Adrenal gland (tissue), 12 donors: ENCODE data around the gene ASTL. TPM values are rescaled to one million over a fixed set of nuclear protein-coding genes. Genes with fewer than 3 reads are reported as not detected.
"Not testable (repeated sequence)": the region's sequence is repeated elsewhere in the genome, so short reads cannot be mapped to it uniquely, and the experiment has no call there.

ENCODE experiments used
- DNase-seq, 7 donors: peaks; one replicate each; pipeline ENCODE4 v3.0.0-alpha.2; 2019 to 2020
- H3K27ac ChIP-seq, 5 donors: fragments of 200-600 bp; sonication (generic) in 4 of 5; 1 replicate in 3 of 5; 2 replicates in 2 of 5; pipeline versions ENCODE4 v1.5.1 to v1.8.0; 2016 to 2020; ENCODE audit warnings: mild to moderate bottlenecking in 1 of 5
- H3K27me3 ChIP-seq: fragments of 200-600 bp; 2 replicates; pipeline ENCODE4 v1.8.0; 2021
- H3K36me3 ChIP-seq, 2 donors: fragments of 200-600 bp; replicated peaks in 1 of 2; 1 replicate in 1 of 2; 2 replicates in 1 of 2; pipeline versions ENCODE4 v1.5.1 to v1.8.0; 2018 to 2022
- H3K4me1 ChIP-seq, 2 donors: fragments of 200-600 bp; replicated peaks in 1 of 2; 1 replicate in 1 of 2; 2 replicates in 1 of 2; pipeline versions ENCODE4 v1.5.1 to v1.8.0; 2018 to 2021
- H3K4me3 ChIP-seq, 4 donors: fragments of 200-600 bp; sonication (generic) in 3 of 4; one replicate each; pipeline ENCODE4 v1.5.1; 2016 to 2018
- H3K9me3 ChIP-seq, 3 donors: fragments of 200-600 bp; sonication (generic) in 1 of 3; replicated peaks in 1 of 3; 1 replicate in 2 of 3; 2 replicates in 1 of 3; pipeline versions ENCODE4 v1.5.1 to v1.8.0; 2016 to 2021
- POLR2A ChIP-seq, 2 donors: fragments of 450-650 bp; IDR thresholded peaks; one replicate each; pipeline ENCODE4 v1.6.1; 2017; ENCODE audit warnings: antibody characterized with exemption in 2 of 2, mild to moderate bottlenecking in 2 of 2, moderate library complexity in 1 of 2
- WGBS, 4 donors: extraction: QIAGEN DNeasy Blood & Tissue Kit in 2 of 4; methylation state at CpG; one replicate each; pipeline versions ENCODE4 v1.1.5 to v1.1.7; 2013 to 2017; 5-methylcytosine and 5-hydroxymethylcytosine counted together
- intact Hi-C, 2 donors: fragments of 100-400 bp; cut with DNase I; formaldehyde crosslinking; loops; one replicate each; pipeline versions ENCODE4 v1.14.1 to v1.15.0; 2022 to 2023
- polyA plus RNA-seq, 3 donors: library from polyadenylated mRNA; stranded (reverse); fragments of 200-250 nt in 2 of 3; fragments of 350-450 nt in 1 of 3; fragmentation: Illumina TruSeq in 1 of 3; extraction: RNeasy Lipid Tissue Mini Kit (QIAGEN cat#74804) in 1 of 3; gene quantifications; one replicate each; pipeline ENCODE4 v1.2.3, GENCODE V29; 2013 to 2014
- total RNA-seq, 9 donors: library from RNA; depleted of rRNA in 4 of 9; stranded (reverse); fragments of >200 nt in 4 of 9; fragments of 120-200 nt in 1 of 9; fragmentation: NEBNext Ultra II Directional in 1 of 9; extraction: Animal tissue kit (Norgen Biotek cat#: 25700) in 1 of 9; gene quantifications; one replicate each; pipeline versions ENCODE4 v1.1.0 to v1.2.4, GENCODE V29; 2013 to 2023
- TF ChIP-seq, protein P1 (sequence below), 6 experiments: fragments of 450-650 bp in 4 of 6; fragments of 200-600 bp in 2 of 6; sonication (generic) in 1 of 6; IDR thresholded peaks; 1 replicate in 5 of 6; 2 replicates in 1 of 6; pipeline versions ENCODE4 v1.5.1 to v1.8.0; 2016 to 2021; ENCODE audit warnings: antibody characterized with exemption in 6 of 6, mild to moderate bottlenecking in 2 of 6, moderate library complexity in 1 of 6
- donor health status: healthy with polysubstance abuse.
- donor health status: Bipolar disorder and iron deficiency.
- donor health status: DM: yes; HTN: yes; CAD: no.
- donor health status: DM: no; HTN: no; CAD: no.
- donor health status: DM: no; HTN: no; CAD: no.
- donor health status: DM: yes; HTN: yes; CAD: no.

Gene ASTL
- total and polyA plus RNA-seq, 12 donors = not detected

GRCh38 chr2:96143231-96143847 lies 5.0 kb upstream of the ASTL start:
- DNase-seq = peak in 1 of 7 donors; percentile 4
- intact Hi-C loops = loop anchor here in 1 of 2 donors (10.0 kb wide), 1 partner anchor 121 kb away; the partner anchor contains the start of genes CIAO1 and TMEM127
- Histone ChIP-seq H3K27me3 (no peaks in the 10 kb centered on the region), H3K27ac (no peak overlapping the region), H3K4me1 (peaks cover 16 to 27% of the 10 kb centered on the region in 2 donors), H3K9me3 (no peaks in the 10 kb centered on the region), H3K36me3 (no peaks in the 10 kb centered on the region), H3K4me3 (no peak overlapping the region)
- TF ChIP-seq, protein P1, sequence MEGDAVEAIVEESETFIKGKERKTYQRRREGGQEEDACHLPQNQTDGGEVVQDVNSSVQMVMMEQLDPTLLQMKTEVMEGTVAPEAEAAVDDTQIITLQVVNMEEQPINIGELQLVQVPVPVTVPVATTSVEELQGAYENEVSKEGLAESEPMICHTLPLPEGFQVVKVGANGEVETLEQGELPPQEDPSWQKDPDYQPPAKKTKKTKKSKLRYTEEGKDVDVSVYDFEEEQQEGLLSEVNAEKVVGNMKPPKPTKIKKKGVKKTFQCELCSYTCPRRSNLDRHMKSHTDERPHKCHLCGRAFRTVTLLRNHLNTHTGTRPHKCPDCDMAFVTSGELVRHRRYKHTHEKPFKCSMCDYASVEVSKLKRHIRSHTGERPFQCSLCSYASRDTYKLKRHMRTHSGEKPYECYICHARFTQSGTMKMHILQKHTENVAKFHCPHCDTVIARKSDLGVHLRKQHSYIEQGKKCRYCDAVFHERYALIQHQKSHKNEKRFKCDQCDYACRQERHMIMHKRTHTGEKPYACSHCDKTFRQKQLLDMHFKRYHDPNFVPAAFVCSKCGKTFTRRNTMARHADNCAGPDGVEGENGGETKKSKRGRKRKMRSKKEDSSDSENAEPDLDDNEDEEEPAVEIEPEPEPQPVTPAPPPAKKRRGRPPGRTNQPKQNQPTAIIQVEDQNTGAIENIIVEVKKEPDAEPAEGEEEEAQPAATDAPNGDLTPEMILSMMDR (IDR thresholded peaks at IDR 0.05) = no peak
- no peak for TF ChIP-seq POLR2A (IDR thresholded peaks at IDR 0.05)
- WGBS, 4 donors = 89 to 97% (median 92%) methylated on average over 8 to 10 of the region's 10 CpGs

DNA sequence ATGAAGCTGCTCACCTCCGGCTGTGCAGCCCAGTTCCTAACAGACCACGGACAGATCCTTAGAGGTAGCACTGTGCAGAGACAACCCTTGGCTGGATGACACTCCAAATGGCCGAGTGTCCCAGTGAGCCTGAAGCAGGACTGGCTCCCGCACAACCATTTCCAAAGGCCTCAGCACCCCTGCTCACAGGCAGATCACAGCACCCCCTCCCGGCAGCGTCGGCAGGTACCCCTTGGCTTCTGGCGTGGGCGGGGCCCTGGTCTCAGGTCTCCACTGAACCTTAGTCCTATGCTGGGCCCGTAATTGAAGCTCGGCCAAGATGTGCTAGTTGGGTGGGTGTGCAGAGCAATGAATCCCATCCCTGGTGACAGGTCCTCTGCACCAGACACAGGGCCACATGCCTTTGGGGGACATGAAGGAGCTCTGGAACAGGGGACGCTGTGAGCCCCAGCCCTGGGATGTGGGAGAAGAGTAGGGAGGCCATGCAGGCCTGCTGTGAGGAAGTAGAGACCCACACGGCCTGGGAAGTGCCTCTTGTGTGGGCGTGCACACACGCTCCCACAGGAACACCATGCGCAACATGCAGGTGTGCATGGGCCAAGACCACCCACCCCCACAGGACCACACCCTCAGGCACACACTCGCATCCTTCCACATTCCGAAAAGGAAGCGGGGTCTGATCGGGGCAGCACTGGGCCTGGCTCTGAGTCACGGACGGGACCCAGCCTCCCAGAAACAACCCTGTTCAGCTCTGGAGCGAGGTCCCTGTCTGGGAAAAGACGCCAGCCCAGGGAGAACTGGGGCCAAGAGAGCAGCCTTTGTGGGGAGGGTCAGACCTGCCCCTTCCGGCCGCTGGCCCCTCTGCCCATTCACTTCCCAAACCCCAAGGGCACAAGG lies 4.2 kb upstream of the ASTL start:
- no peak overlapping the region for H3K27ac ChIP-seq
- peaks cover 16 to 27% of the 10 kb centered on the region in 2 donors for H3K4me1 ChIP-seq
- H3K4me3 ChIP-seq = no peak overlapping the region
- H3K9me3 ChIP-seq = no peaks in the 10 kb centered on the region
- no peaks in the 10 kb centered on the region for H3K36me3 ChIP-seq
- WGBS, 4 donors = 88 to 96% (median 90%) methylated on average over 9 to 26 of the region's 26 CpGs
- peak in 1 of 7 donors; percentile 6 for DNase-seq
- intact Hi-C loops = loop anchor here in 1 of 2 donors (10.0 kb wide), 1 partner anchor 122 kb away; the partner anchor contains the start of genes CIAO1 and TMEM127
- TF ChIP-seq, protein P1 (IDR thresholded peaks at IDR 0.05) = no peak
- TF ChIP-seq POLR2A (IDR thresholded peaks at IDR 0.05) = no peak
- H3K27me3 ChIP-seq = no peaks in the 10 kb centered on the region

GRCh38 chr2:96141624-96141967 lies 3.3 kb upstream of the ASTL start:
- not testable (repeated sequence) for H3K36me3 ChIP-seq, H3K4me3 ChIP-seq, H3K27ac ChIP-seq, H3K27me3 ChIP-seq, DNase-seq, H3K9me3 ChIP-seq
- peaks cover 8 to 19% of the 10 kb centered on the region in 2 donors for H3K4me1 ChIP-seq
- 91 to 99% (median 93%) methylated on average over 5 of the region's 5 CpGs for WGBS, 4 donors
- intact Hi-C loops = loop anchor here in 1 of 2 donors (2.0 to 10.0 kb wide), 2 partner anchors 33 to 123 kb away; partner anchors contain the start of genes CIAO1 and TMEM127

DNA sequence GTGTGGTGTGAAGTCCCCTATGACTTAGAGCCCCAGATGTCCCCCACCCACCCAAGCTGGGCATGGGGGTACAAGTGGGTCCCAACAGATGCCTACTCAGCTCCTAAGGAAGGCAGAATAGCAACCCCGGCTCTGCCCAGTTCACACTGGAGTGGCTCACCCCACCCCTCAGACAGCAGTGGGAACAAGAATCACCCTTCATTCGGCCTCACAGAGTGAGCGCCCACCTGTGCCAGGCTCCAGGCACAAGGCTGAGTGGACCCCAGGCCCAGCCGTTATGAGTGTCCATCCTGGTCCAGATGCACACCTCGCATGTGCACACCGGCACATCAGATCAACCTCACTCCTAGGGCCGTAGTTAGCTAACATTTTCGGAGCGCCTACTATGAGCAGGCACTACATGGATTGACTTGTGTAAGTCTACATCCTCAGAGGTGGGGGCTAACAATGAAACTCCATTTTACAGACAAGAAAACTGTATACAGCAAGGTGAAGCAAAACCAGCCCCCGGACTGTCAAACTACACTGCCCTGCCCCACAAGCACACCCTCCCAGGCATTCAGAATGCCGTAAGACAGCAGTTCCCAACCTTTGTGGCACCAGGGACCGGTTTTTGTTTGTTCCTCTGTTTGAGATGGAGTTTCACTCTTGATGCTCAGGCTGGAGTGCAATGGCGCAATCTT lies 2.8 kb upstream of the ASTL start:
- intact Hi-C loops = loop anchor here in 1 of 2 donors (2.0 to 10.0 kb wide), 2 partner anchors 34 to 124 kb away; partner anchors contain the start of genes CIAO1 and TMEM127
- H3K27ac ChIP-seq = no peak overlapping the region
- WGBS, 4 donors = 89 to 94% (median 91%) methylated on average over 2 to 13 of the region's 13 CpGs
- DNase-seq = no peak
- no peaks in the 10 kb centered on the region for H3K9me3 ChIP-seq
- peaks cover 8 to 14% of the 10 kb centered on the region in 2 donors for H3K4me1 ChIP-seq
- no peaks in the 10 kb centered on the region for H3K27me3 ChIP-seq
- no peaks in the 10 kb centered on the region for H3K36me3 ChIP-seq
- no peak for TF ChIP-seq POLR2A (IDR thresholded peaks at IDR 0.05)
- TF ChIP-seq, protein P1 (IDR thresholded peaks at IDR 0.05) = no peak
- no peak overlapping the region for H3K4me3 ChIP-seq
